GM19099 (cell line): Measurements from ENCODE around the gene CDH13.

Source experiments
- POLR2A ChIP-seq: IDR thresholded peaks from 3 replicates; pipeline ENCODE4 v1.6.1; 2011; ENCODE audit warnings: low read depth; ENCODE audit not compliant: insufficient read length; ENCODE audit errors: extremely low read depth

Gene CDH13

GRCh38 chr16:82609140-82609539 is 17.6 kb upstream of the CDH13 start:
- TF ChIP-seq POLR2A: no peak

- no peak for TF ChIP-seq POLR2A
These were observed 14.5 kb upstream of the CDH13 start for GRCh38 chr16:82612263-82612662.

DNA sequence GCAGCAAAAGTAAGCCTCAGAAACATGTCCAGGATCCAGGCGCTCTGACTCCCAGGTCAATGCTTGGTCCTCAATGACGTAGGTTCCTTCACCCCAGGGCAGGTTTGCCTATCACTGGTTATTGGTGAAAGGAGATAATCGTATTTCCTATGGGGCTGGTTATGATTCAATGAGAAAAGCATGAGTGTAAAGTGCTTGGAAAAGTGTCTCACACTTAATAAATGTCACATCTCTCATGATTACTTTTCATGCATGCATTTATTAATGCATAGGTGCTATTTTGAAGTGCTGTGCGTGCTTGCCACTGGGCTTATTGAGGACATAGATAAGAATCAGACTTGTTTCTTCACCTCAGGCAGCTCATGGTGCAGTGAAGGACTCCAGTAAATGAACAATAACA is 10.4 kb upstream of the CDH13 start:
- TF ChIP-seq POLR2A: no peak

GRCh38 chr16:82621781-82622180 is 5.0 kb upstream of the CDH13 start:
- no peak for TF ChIP-seq POLR2A

DNA sequence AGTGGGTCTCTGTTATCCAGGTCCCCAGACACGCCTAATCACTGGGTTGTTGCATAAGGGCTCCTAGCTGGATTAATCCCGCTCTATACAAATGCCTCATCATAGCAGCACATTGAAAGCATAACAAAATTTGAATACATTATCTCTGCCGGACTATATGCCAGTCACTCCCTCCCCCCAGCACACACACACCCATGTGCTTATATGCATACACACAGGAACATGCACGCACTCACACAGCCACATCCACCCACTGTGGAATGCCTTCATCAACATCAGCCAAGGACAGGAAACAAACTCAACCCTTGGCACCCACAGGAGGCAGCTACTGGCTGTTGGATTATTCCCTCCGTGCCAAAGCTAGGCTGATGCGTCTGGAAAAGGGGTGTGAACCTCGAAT is 3.5 kb upstream of the CDH13 start:
- no peak for TF ChIP-seq POLR2A

- no peak for TF ChIP-seq POLR2A
These were observed 1.5 kb upstream of the CDH13 start for GRCh38 chr16:82625066-82625968.

DNA sequence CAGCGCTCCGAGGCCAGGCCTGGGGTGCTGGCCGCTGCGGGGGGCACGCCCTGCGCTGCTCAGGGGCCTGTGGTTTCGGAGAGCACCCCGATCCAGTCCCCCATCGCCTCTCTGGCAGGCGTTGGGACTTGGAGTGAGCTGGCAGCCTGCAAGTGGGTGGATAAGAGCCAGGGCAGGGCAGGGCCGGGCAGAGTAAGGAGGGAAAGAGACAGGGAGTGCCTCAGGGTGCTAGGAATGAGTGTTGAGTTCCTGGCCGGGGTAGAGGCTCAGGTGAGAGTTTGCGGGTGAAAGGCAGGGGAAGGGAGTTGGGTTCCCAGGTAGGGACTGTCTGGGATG is 1.3 kb downstream of the CDH13 start:
- no peak for TF ChIP-seq POLR2A

GRCh38 chr16:82628711-82629110 is 1.9 kb downstream of the CDH13 start:
- TF ChIP-seq POLR2A: no peak

GRCh38 chr16:82629441-82630027 is 2.8 kb downstream of the CDH13 start:
- TF ChIP-seq POLR2A: no peak

- TF ChIP-seq POLR2A: no peak
These were observed 3.5 kb downstream of the CDH13 start for GRCh38 chr16:82630219-82630618.

GRCh38 chr16:82630688-82631087 is 3.9 kb downstream of the CDH13 start:
- TF ChIP-seq POLR2A: no peak

- TF ChIP-seq POLR2A: no peak
These were observed 5.2 kb downstream of the CDH13 start for GRCh38 chr16:82631701-82632685.

DNA sequence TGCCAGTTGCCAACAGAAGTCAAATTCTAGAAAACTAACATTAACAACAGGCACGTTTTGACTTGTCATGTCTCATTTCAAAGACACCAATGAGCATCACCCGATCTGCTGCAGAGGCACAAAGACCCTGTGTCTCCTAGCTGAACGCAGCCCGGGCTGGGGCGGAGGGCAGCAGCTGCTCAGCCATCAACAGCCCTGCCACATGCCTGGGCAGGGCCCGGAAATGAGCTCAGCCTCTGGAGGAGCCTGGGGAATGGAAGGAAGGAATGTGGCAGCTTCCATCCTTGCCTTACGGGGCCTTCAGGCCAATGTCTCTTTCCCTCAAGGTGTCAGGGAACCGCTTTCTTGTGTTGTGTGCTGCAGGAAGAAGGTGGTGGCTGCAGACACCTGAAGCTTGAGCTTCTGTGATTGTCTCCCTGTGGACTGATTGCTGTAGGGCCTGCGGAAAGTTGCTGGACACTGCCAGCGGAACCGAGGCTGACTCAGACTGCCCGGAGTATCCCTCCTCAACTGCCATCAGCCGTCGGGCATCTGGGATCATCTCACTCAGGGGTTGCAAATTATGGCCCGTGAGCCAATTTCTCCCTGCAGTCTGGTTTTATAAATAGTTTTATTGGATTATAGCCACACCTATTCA is 7.3 kb downstream of the CDH13 start:
- no peak for TF ChIP-seq POLR2A

DNA sequence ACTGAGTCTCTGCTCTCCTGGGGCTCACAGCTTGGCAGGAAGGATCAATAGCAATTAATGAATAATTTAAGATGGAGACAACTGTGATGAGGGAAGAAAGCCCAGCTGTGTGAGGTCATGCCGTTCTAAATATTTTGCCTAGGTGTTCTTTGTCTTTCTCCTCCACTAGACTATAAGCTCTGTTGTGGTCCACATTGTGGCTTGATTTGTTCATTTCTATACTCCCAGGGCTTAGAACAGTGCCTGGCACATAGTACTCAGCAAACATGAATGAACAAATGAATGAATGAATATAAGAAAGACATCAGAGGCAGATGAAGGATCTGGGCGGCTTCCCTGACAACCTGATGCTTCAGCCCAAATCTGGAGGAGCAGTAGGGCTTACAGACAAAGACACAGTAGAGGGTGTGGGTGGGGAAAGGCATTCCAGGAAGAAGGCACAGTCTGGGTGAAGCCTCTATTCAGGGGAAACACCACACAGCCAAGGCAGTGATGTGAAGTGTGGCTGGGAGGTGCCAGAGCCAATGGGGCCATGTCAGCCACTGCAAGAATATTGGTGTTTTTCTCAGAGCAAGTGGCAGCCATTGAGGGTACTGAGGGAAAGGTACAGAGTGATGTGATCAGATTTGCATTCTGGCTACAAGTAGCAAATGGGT is 8.3 kb downstream of the CDH13 start:
- no peak for TF ChIP-seq POLR2A
